ENCODE measurements around the gene KCNK6. TPM values are rescaled to one million over a fixed set of nuclear protein-coding genes. Genes with fewer than 3 reads are reported as not detected.

Gene KCNK6
- total and polyA plus RNA-seq, 2 donors (not counting 3 experiments of a cell fraction or from before 2014, with no cell fraction given) = 7.4 to 11.3 TPM

DNA sequence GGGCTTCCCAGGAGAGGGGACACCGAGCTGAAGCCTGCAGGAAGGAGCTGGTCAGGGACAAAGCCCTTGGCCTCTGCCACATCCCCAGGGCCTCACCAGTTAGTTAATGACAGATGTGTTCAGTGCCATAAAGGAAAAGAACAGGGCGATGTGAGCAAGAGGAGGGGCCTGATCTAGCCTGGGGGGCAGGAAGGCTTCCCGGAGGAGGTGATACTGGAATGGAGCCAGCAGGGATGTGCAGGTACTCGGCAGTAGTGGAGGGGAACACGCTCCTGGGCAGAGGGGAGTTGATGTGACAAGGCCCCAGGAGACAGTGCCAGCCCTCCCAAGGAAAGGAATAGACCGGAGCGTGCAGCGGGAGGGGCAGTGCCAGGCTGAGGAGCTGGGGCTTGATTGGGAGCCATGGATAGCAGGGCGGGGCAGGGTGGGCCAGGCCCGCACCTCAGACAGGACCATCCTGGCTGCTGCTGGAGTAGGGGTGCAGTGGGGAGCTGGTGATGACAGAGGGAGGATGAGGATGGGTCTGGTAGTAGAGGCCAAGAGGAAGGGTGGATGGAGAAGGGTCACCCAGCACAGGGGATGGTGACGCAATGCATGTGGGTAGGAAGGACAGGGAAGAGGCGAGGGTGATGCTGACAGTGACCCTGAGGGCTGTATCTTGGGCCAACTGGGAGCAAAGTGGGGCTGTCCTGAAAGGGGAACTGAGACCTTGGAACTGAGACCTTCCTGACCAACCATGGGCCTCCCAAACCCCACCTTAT is 11.5 kb upstream of the KCNK6 start:
- CTCF ChIA-PET = interaction anchor here (1.2 kb wide), 1 partner anchor 28 kb away, joined by 3 read pairs; the partner anchor contains the start of gene CATSPERG
- FAIRE-seq = no peak

More for the DNA sequence above, 11.5 kb upstream of the KCNK6 start:
- no peaks in the 10 kb centered on the region for H4K20me1 ChIP-seq (replicated peaks; ENCODE audit: control insufficient read depth, extremely low read depth, insufficient read depth, low read length)
- peaks cover 0 to 10% of the 10 kb centered on the region in 2 experiments for H3K36me3 ChIP-seq (ENCODE audit: control insufficient read depth in 2 of 2, extremely low read depth in 1 of 2, insufficient read depth in 2 of 2, low read length in 2 of 2)
- H3K4me2 ChIP-seq (ENCODE audit: insufficient read depth, low read length) = no peak overlapping the region
- H2AFZ ChIP-seq (ENCODE audit: low read depth, low read length) = no peak overlapping the region
- H3K79me2 ChIP-seq (ENCODE audit: control insufficient read depth, insufficient read depth, low read length) = no peaks in the 10 kb centered on the region
- no peak for DNase-seq (ENCODE audit: low read depth, low spot score)
- H3K9me1 ChIP-seq (replicated peaks; ENCODE audit: control insufficient read depth, extremely low read depth, insufficient read depth, low read length) = no peaks in the 10 kb centered on the region
- H3K9me3 ChIP-seq (replicated peaks; ENCODE audit: control insufficient read depth, insufficient read depth, low read length) = no peaks in the 10 kb centered on the region
- POLR2A ChIA-PET = no interaction called here
- H3K9ac ChIP-seq (replicated peaks; ENCODE audit: extremely low read depth, insufficient read depth, low read length) = no peak overlapping the region
- TF ChIP-seq, protein P1, sequence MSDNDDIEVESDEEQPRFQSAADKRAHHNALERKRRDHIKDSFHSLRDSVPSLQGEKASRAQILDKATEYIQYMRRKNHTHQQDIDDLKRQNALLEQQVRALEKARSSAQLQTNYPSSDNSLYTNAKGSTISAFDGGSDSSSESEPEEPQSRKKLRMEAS (IDR thresholded peaks at IDR 0.05; ENCODE audit: insufficient read depth, insufficient read length) = no peak
- TF ChIP-seq MYC (IDR thresholded peaks at IDR 0.05; ENCODE audit: low read depth, low read length) (no peak), POLR2A (IDR thresholded peaks at IDR 0.05; ENCODE audit: low read depth, low read length) (no peak), GATA2 (IDR thresholded peaks at IDR 0.05; ENCODE audit: insufficient read depth, insufficient read length, low read depth, low read length) (no peak), JUN (IDR thresholded peaks at IDR 0.05; ENCODE audit: borderline replicate concordance, insufficient read depth, insufficient read length, low read depth) (no peak)
- TF ChIP-seq, protein P2, sequence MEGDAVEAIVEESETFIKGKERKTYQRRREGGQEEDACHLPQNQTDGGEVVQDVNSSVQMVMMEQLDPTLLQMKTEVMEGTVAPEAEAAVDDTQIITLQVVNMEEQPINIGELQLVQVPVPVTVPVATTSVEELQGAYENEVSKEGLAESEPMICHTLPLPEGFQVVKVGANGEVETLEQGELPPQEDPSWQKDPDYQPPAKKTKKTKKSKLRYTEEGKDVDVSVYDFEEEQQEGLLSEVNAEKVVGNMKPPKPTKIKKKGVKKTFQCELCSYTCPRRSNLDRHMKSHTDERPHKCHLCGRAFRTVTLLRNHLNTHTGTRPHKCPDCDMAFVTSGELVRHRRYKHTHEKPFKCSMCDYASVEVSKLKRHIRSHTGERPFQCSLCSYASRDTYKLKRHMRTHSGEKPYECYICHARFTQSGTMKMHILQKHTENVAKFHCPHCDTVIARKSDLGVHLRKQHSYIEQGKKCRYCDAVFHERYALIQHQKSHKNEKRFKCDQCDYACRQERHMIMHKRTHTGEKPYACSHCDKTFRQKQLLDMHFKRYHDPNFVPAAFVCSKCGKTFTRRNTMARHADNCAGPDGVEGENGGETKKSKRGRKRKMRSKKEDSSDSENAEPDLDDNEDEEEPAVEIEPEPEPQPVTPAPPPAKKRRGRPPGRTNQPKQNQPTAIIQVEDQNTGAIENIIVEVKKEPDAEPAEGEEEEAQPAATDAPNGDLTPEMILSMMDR (IDR thresholded peaks at IDR 0.05; ENCODE audit: extremely low read depth in 1 of 2, insufficient read depth in 1 of 2, low read depth in 1 of 2, low read length in 2 of 2) = no peak
- no peaks in the 10 kb centered on the region for H3K27me3 ChIP-seq (ENCODE audit: control insufficient read depth in 2 of 2, insufficient read depth in 2 of 2, low read length in 2 of 2)
- no peak overlapping the region for H3K4me3 ChIP-seq (replicated peaks in 1 of 3; ENCODE audit: insufficient read depth in 1 of 3, low read depth in 1 of 3, low read length in 3 of 3)
- H3K4me1 ChIP-seq (ENCODE audit: control insufficient read depth, extremely low read depth, insufficient read depth, low read length) = peaks cover 16% of the 10 kb centered on the region
- no TSS peak for BruUV-seq (replicated peaks)
- H3K27ac ChIP-seq (ENCODE audit: insufficient read depth, low read depth, low read length) = no peak overlapping the region
- dilution Hi-C loops (cut with MboI; ENCODE audit: extremely low pct_ligation_motif_present, low sequenced_read_pairs) (no loop called here), intact Hi-C loops (cut with micrococcal nuclease) (no loop called here)
